ENCODE data around the gene JMJD8.

GRCh38 chr16:678209-678857 is 5.8 kb downstream of the JMJD8 start:
- TF ChIP-seq REST (IDR thresholded peaks at IDR 0.05; ENCODE audit: insufficient read depth in 1 of 2, low read depth in 2 of 2, low read length in 2 of 2) (no peak), POLR2AphosphoS5 (IDR thresholded peaks at IDR 0.05; ENCODE audit: low read depth, low read length) (no peak), TAF1 (IDR thresholded peaks at IDR 0.05; ENCODE audit: borderline replicate concordance, insufficient read depth, low read length) (no peak)

All from PFSK-1 (cell line).